ENCODE data around the gene ZNF496.

ZNF496 gene

GRCh38 chr1:247368490-247369145, 37.0 kb upstream of the ZNF496 start:
- TF ChIP-seq USF1 (IDR thresholded peaks at IDR 0.05): no peak
- TF ChIP-seq TCF12 (IDR thresholded peaks at IDR 0.05; ENCODE audit: low read depth): no peak
- TF ChIP-seq TEAD4 (IDR thresholded peaks at IDR 0.05): no peak
- TF ChIP-seq RAD21 (IDR thresholded peaks at IDR 0.05; ENCODE audit: low read depth): no peak
- TF ChIP-seq ZBTB7A (IDR thresholded peaks at IDR 0.05; ENCODE audit: low read depth): no peak
- no peak for TF ChIP-seq MAX (IDR thresholded peaks at IDR 0.05)
- TF ChIP-seq EGR1 (IDR thresholded peaks at IDR 0.05): no peak
- TF ChIP-seq EP300 (IDR thresholded peaks at IDR 0.05; ENCODE audit: borderline replicate concordance): no peak
- no peak for TF ChIP-seq REST (IDR thresholded peaks at IDR 0.05; ENCODE audit: low read depth)
- no peak for TF ChIP-seq TAF1 (IDR thresholded peaks at IDR 0.05; ENCODE audit: low read depth)
- no peak for TF ChIP-seq CEBPB (IDR thresholded peaks at IDR 0.05)
- TF ChIP-seq YY1 (IDR thresholded peaks at IDR 0.05; ENCODE audit: low read depth): no peak
- TF ChIP-seq CREB1 (IDR thresholded peaks at IDR 0.05; ENCODE audit: low read depth): no peak
- no peak for TF ChIP-seq FOXM1 (IDR thresholded peaks at IDR 0.05; ENCODE audit: borderline replicate concordance, low read depth)
- no peak for TF ChIP-seq NFIC (IDR thresholded peaks at IDR 0.05)

- TF ChIP-seq CREB1 (IDR thresholded peaks at IDR 0.05; ENCODE audit: low read depth) (no peak), FOXM1 (IDR thresholded peaks at IDR 0.05; ENCODE audit: borderline replicate concordance, low read depth) (no peak), RAD21 (IDR thresholded peaks at IDR 0.05; ENCODE audit: low read depth) (no peak), YY1 (IDR thresholded peaks at IDR 0.05; ENCODE audit: low read depth) (no peak), EGR1 (IDR thresholded peaks at IDR 0.05) (no peak), MAX (IDR thresholded peaks at IDR 0.05) (no peak), TEAD4 (IDR thresholded peaks at IDR 0.05) (no peak), TAF1 (IDR thresholded peaks at IDR 0.05; ENCODE audit: low read depth) (no peak), NFIC (IDR thresholded peaks at IDR 0.05) (no peak), USF1 (IDR thresholded peaks at IDR 0.05) (no peak), CEBPB (IDR thresholded peaks at IDR 0.05) (no peak), REST (IDR thresholded peaks at IDR 0.05; ENCODE audit: low read depth) (no peak), EP300 (IDR thresholded peaks at IDR 0.05; ENCODE audit: borderline replicate concordance) (no peak), TCF12 (IDR thresholded peaks at IDR 0.05; ENCODE audit: low read depth) (no peak), ZBTB7A (IDR thresholded peaks at IDR 0.05; ENCODE audit: low read depth) (no peak)
These were observed 36.2 kb upstream of the ZNF496 start for GRCh38 chr1:247367786-247368422.

- no peak for TF ChIP-seq TEAD4 (IDR thresholded peaks at IDR 0.05)
- no peak for TF ChIP-seq TAF1 (IDR thresholded peaks at IDR 0.05; ENCODE audit: low read depth)
- no peak for TF ChIP-seq YY1 (IDR thresholded peaks at IDR 0.05; ENCODE audit: low read depth)
- no peak for TF ChIP-seq EP300 (IDR thresholded peaks at IDR 0.05; ENCODE audit: borderline replicate concordance)
- no peak for TF ChIP-seq NFIC (IDR thresholded peaks at IDR 0.05)
- no peak for TF ChIP-seq RAD21 (IDR thresholded peaks at IDR 0.05; ENCODE audit: low read depth)
- no peak for TF ChIP-seq USF1 (IDR thresholded peaks at IDR 0.05)
- TF ChIP-seq MAX (IDR thresholded peaks at IDR 0.05): no peak
- no peak for TF ChIP-seq CREB1 (IDR thresholded peaks at IDR 0.05; ENCODE audit: low read depth)
- TF ChIP-seq FOXM1 (IDR thresholded peaks at IDR 0.05; ENCODE audit: borderline replicate concordance, low read depth): no peak
- no peak for TF ChIP-seq ZBTB7A (IDR thresholded peaks at IDR 0.05; ENCODE audit: low read depth)
These were observed 35.4 kb upstream of the ZNF496 start for GRCh38 chr1:247366926-247367645.

- no peak for TF ChIP-seq EP300 (IDR thresholded peaks at IDR 0.05; ENCODE audit: borderline replicate concordance)
- no peak for TF ChIP-seq NFIC (IDR thresholded peaks at IDR 0.05)
- no peak for TF ChIP-seq TAF1 (IDR thresholded peaks at IDR 0.05; ENCODE audit: low read depth)
- TF ChIP-seq TCF12 (IDR thresholded peaks at IDR 0.05; ENCODE audit: low read depth): no peak
- TF ChIP-seq RAD21 (IDR thresholded peaks at IDR 0.05; ENCODE audit: low read depth): no peak
- no peak for TF ChIP-seq USF1 (IDR thresholded peaks at IDR 0.05)
- no peak for TF ChIP-seq MAX (IDR thresholded peaks at IDR 0.05)
- no peak for TF ChIP-seq YY1 (IDR thresholded peaks at IDR 0.05; ENCODE audit: low read depth)
- no peak for TF ChIP-seq TEAD4 (IDR thresholded peaks at IDR 0.05)
- no peak for TF ChIP-seq CREB1 (IDR thresholded peaks at IDR 0.05; ENCODE audit: low read depth)
- TF ChIP-seq CEBPB (IDR thresholded peaks at IDR 0.05): no peak
- no peak for TF ChIP-seq EGR1 (IDR thresholded peaks at IDR 0.05)
These were observed 33.4 kb upstream of the ZNF496 start for GRCh38 chr1:247365023-247365422.

Measured in Ishikawa (cell line).